ENCODE results near the gene PODN. TPM values are rescaled to one million over a fixed set of nuclear protein-coding genes. Genes with fewer than 3 reads are reported as not detected.

Gene PODN, protein sequence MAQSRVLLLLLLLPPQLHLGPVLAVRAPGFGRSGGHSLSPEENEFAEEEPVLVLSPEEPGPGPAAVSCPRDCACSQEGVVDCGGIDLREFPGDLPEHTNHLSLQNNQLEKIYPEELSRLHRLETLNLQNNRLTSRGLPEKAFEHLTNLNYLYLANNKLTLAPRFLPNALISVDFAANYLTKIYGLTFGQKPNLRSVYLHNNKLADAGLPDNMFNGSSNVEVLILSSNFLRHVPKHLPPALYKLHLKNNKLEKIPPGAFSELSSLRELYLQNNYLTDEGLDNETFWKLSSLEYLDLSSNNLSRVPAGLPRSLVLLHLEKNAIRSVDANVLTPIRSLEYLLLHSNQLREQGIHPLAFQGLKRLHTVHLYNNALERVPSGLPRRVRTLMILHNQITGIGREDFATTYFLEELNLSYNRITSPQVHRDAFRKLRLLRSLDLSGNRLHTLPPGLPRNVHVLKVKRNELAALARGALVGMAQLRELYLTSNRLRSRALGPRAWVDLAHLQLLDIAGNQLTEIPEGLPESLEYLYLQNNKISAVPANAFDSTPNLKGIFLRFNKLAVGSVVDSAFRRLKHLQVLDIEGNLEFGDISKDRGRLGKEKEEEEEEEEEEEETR
- total RNA-seq, result 10 to 100 TPM in 1 of 2 donors, 1 to 10 TPM in 1; 6.2 to 22.0 TPM
- long read RNA-seq, partial matches to known transcripts, result 2 of 6 reads
- long read RNA-seq, other reads (novel, unspliced or antisense), result 0 of 6 reads

GRCh38 chr1:53061859-53062707 is at the start of gene PODN:
PODN (plus strand) TSS chr1:53062213; CDS start chr1:53069856, 7,643 bp downstream.
- intact Hi-C loops (cut with DNase I, micrococcal nuclease), result no loop called here
- ATAC-seq (peak; percentile 31), DNase-seq (peak in 1 of 2 donors; percentile 20)

DNA sequence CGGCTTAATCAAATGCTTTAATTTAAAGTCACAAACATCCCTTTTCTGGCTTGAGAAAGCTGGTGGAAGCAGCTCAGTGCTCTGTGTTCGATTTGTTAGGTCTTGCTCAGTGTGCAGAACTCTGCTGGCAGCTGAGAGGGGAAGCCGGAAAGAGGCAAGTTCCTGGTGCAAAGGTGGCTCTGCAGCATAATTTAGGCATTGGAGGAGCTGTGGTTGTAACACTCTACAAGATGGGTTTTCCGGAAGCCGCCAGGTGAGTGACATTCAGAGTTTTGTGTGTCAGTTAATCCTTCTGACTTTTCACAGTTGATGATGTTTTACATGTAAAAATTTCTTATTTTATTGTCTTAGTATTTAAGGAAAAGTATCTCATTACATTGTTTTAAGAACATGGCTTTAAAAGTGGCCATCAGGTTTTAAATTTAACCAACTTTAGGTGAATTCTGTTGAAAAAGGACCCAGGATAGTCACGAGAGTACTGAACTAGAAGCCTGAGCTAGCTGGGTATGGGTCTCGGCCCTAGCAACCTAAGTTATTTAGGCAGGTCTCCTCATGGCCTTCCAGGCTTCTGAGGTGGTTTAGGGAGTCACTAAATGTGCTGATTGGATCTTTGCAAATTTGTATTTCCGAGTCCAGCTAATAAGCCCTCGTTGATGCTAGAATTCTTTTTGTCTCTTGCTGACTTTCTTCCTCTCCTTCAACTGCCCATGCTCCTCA is 47.1 kb upstream of the PODN start:
- ATAC-seq (peak; percentile 100), DNase-seq (peak; percentile 82 to 91)
- intact Hi-C loops (cut with DNase I, micrococcal nuclease), result loop anchor here in 1 of 2 donors (10.0 kb wide), 1 partner anchor 170 kb away; no protein-coding TSS in a partner anchor

- intact Hi-C loops (cut with DNase I, micrococcal nuclease), result loop anchor here in 1 of 2 donors (10.0 kb wide), 1 partner anchor 169 kb away; no protein-coding TSS in a partner anchor
- ATAC-seq, result peak; percentile 17
- DNase-seq, result no peak
Observed at GRCh38 chr1:53015508-53015860, 46.5 kb upstream of the PODN start.

DNA sequence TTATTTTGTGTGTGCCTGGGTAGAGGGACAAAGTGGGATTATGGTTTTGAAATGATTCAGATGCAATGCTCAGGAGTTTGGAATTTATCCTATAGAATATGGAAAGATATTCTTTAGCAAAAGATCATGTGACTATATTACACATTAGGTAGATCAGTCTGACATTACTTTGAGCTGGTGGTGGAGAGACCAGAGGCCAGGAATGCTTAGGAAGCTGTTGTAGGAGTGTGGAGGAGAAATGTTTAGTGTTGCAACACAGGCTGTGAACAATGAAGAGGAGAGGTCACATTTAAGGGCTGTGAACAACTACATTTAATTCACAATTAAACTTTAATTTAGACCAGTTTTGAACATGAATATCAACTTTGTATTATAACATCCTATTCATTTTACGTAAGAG is 45.3 kb upstream of the PODN start:
- DNase-seq (no peak), ATAC-seq (no peak)
- intact Hi-C loops (cut with DNase I, micrococcal nuclease), result loop anchor here in 1 of 2 donors (10.0 kb wide), 1 partner anchor 168 kb away; no protein-coding TSS in a partner anchor

GRCh38 chr1:53020588-53020987 is 41.4 kb upstream of the PODN start:
- ATAC-seq, result no peak
- no peak for DNase-seq
- intact Hi-C loops (cut with DNase I, micrococcal nuclease), result no loop called here

DNA sequence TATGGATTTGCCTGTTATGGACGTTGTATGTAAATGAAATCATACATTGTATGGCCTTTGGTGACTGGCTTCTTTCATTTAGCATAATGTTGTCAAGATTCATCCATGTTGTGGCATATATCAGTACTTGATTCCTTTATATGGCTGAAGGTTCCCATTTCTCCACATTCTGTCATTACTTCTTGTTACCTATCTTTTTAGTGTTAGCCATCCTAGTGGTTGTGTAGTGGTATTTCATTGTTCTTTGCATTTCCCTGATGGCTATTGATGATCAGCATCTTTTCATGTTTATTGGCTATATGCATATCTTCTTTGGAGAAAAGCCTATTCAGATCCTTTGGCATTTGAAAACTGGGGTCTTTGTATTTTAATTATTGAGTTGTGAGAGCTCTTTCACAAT is 39.8 kb upstream of the PODN start:
- ATAC-seq, result no peak
- DNase-seq, result no peak
- intact Hi-C loops (cut with DNase I, micrococcal nuclease), result no loop called here

GRCh38 chr1:53023546-53023945 is 38.5 kb upstream of the PODN start:
- ATAC-seq (no peak), DNase-seq (no peak)
- intact Hi-C loops (cut with DNase I, micrococcal nuclease), result no loop called here

DNA sequence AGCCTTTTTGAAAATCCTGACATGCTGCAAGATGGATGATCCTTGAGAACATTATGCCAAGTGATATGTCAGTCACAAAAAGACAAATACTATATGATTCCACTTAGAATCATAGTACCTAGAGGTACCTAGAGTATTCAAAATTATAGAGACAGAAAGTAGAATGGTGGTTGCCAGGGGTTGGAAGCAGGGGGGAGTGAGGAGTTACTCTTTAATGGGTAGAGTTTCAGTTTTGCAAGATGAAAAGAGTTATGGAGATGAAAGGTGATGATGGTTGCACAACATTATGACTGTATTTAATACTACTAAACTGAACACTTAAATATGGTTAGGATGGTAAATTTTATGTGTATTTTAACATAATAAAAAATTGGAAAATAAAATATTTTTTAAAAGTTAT is 37.9 kb upstream of the PODN start:
- intact Hi-C loops (cut with DNase I, micrococcal nuclease), result no loop called here
- no peak for DNase-seq
- ATAC-seq, result no peak

GRCh38 chr1:53025034-53025768 is 36.8 kb upstream of the PODN start:
- DNase-seq (peak; percentile 10 to 37), ATAC-seq (peak; percentile 88)
- intact Hi-C loops (cut with DNase I, micrococcal nuclease), result no loop called here

DNA sequence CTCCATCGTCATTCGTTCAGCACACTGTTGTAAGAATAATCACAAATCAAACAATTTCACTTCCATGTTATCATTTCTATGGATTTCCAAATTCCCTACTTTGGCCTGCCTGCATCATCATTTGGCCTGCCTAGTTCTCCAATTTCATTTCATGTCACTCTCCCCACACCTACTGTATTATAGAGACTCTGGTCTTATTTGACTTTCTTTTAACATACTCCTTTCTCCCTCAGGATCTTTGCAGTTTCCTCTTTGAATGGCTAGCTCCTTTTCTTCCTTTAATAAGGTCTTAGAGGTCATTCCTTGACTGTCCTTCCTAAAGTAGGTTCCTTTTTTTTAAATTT is 36.3 kb upstream of the PODN start:
- intact Hi-C loops (cut with DNase I, micrococcal nuclease), result no loop called here
- ATAC-seq, result no peak
- no peak for DNase-seq

DNA sequence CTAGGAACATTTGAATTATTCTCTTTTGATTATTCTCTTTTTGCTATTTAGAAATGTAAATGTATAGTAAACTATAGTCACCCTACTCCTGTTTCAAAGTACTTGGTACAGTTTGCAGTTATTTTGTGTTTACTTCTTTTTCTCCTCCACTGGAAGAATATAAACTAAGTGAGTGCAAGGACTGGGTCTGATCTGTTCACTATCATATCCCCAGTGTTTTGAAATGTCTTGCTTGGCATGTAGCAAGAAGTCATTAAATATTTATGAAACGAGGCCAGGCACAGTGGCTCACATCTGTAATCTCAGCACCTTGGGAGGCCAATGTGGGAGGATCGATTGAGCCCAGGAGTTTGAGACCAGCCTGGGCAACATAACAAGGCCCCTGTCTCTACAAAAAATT is 35.8 kb upstream of the PODN start:
- ATAC-seq (no peak), DNase-seq (no peak)
- intact Hi-C loops (cut with DNase I, micrococcal nuclease), result no loop called here

DNA sequence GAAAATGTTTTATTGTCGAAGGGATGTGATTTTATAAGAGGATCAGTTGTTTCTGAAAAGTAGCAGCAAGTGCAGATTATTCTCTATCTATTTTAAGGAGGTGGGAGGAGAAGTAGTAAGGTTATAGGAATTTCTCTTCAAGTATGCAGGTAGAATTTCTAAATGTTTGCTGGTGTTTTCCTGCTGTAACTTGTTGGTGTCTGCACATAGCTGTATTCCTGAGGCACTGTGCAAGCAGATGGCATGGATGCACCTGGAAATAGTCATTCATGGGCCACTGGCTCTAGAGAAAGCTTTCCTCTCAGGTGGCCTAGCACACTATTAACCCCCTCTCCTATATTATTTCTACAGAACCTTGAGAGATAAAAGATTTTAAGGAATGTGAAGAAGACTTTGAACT is 30.3 kb upstream of the PODN start:
- ATAC-seq (no peak), DNase-seq (no peak)
- intact Hi-C loops (cut with DNase I, micrococcal nuclease), result no loop called here

GRCh38 chr1:53037159-53037558 is 24.9 kb upstream of the PODN start:
- intact Hi-C loops (cut with DNase I, micrococcal nuclease), result no loop called here
- ATAC-seq (no peak), DNase-seq (no peak)

- no peak for DNase-seq
- no peak for ATAC-seq
- intact Hi-C loops (cut with DNase I, micrococcal nuclease), result no loop called here
Observed at GRCh38 chr1:53038566-53038965, 23.4 kb upstream of the PODN start.

- DNase-seq (no peak), ATAC-seq (no peak)
- intact Hi-C loops (cut with DNase I, micrococcal nuclease), result no loop called here
Observed at GRCh38 chr1:53043271-53043670, 18.7 kb upstream of the PODN start.

- DNase-seq (no peak), ATAC-seq (peak; percentile 48)
- intact Hi-C loops (cut with DNase I, micrococcal nuclease), result no loop called here
Observed at GRCh38 chr1:53044926-53045325, 17.1 kb upstream of the PODN start.

GRCh38 chr1:53046930-53047329 is 15.1 kb upstream of the PODN start:
- ATAC-seq, result peak; percentile 68
- DNase-seq, result no peak
- intact Hi-C loops (cut with DNase I, micrococcal nuclease), result no loop called here

Measured in left colon (tissue), 2 donors.